OCI-LY7 (cell line): ENCODE data around the gene PCDHB3.

Source experiments
- EZH2phosphoT487 ChIP-seq: fragments of 200-600 bp; sonication (generic); IDR thresholded peaks from 2 replicates; pipeline ENCODE4 v1.6.1; 2018; ENCODE audit warnings: low read depth, borderline replicate concordance, mild to moderate bottlenecking, mixed run types, antibody characterized with exemption, low read length, moderate library complexity, mixed read lengths
- TF ChIP-seq, protein P1 (sequence below): fragments of 200-600 bp; sonication (generic); conservative IDR thresholded peaks from 2 replicates; pipeline ENCODE4 v1.5.1; 2014; ENCODE audit warnings: mild to moderate bottlenecking, antibody characterized with exemption, low read length, moderate library complexity, mixed read lengths

DNA sequence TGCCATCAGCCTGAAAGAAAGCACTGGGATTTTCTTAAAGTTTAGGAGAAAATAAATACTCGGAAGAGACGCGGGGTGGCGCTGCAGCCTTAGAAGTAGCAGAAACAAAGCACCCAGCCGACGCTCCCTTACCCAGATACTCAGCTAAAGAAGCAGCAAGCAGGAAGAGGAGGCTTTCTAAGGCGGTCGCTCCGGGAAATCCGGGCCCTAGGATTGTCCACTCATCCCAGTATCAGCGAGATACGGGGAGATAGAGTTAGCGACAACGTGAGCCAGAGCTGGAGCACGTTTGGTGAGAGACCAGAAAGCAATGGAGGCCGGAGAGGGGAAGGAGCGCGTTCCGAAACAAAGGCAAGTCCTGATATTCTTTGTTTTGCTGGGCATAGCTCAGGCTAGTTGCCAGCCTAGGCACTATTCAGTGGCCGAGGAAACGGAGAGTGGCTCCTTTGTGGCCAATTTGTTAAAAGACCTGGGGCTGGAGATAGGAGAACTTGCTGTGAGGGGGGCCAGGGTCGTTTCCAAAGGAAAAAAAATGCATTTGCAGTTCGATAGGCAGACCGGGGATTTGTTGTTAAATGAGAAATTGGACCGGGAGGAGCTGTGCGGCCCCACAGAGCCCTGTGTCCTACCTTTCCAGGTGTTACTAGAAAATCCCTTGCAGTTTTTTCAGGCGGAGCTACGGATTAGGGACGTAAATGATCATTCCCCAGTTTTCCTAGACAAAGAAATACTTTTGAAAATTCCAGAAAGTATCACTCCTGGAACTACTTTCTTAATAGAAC lies 5.6 kb upstream of the PCDHB3 start, which contains the start of gene PCDHB2:
- TF ChIP-seq, protein P1, sequence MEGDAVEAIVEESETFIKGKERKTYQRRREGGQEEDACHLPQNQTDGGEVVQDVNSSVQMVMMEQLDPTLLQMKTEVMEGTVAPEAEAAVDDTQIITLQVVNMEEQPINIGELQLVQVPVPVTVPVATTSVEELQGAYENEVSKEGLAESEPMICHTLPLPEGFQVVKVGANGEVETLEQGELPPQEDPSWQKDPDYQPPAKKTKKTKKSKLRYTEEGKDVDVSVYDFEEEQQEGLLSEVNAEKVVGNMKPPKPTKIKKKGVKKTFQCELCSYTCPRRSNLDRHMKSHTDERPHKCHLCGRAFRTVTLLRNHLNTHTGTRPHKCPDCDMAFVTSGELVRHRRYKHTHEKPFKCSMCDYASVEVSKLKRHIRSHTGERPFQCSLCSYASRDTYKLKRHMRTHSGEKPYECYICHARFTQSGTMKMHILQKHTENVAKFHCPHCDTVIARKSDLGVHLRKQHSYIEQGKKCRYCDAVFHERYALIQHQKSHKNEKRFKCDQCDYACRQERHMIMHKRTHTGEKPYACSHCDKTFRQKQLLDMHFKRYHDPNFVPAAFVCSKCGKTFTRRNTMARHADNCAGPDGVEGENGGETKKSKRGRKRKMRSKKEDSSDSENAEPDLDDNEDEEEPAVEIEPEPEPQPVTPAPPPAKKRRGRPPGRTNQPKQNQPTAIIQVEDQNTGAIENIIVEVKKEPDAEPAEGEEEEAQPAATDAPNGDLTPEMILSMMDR, result 0 out of 2 replicates have a peak, but pooled peaks have one; percentile 23
- no peak for TF ChIP-seq EZH2phosphoT487
